GM06990 (cell line): Measurements from ENCODE around the gene VDR.

Experiments
- DNase-seq: peaks from one replicate; pipeline ENCODE4 v3.0.0-alpha.2; 2011; ENCODE audit not compliant: insufficient read length; ENCODE audit errors: extremely low read depth
- H3K27me3 ChIP-seq: replicated peaks from 2 replicates; pipeline ENCODE4 v1.6.0; 2011; ENCODE audit warnings: low read length; ENCODE audit not compliant: control insufficient read depth, insufficient read depth
- H3K36me3 ChIP-seq: 2 replicates; pipeline ENCODE4 v1.5.1; 2011; ENCODE audit warnings: low read length; ENCODE audit not compliant: control insufficient read depth, insufficient read depth
- H3K4me3 ChIP-seq: replicated peaks from 2 replicates; pipeline ENCODE4 v1.5.1; 2011; ENCODE audit warnings: low read depth, mild to moderate bottlenecking, control low read depth, low read length
- TF ChIP-seq, protein P1 (sequence below): IDR thresholded peaks from 2 replicates; pipeline ENCODE4 v1.5.1; 2011; ENCODE audit warnings: low read length, control low read depth, mild to moderate bottlenecking, inconsistent platforms; ENCODE audit not compliant: insufficient read depth, poor library complexity, severe bottlenecking

The VDR gene

DNA sequence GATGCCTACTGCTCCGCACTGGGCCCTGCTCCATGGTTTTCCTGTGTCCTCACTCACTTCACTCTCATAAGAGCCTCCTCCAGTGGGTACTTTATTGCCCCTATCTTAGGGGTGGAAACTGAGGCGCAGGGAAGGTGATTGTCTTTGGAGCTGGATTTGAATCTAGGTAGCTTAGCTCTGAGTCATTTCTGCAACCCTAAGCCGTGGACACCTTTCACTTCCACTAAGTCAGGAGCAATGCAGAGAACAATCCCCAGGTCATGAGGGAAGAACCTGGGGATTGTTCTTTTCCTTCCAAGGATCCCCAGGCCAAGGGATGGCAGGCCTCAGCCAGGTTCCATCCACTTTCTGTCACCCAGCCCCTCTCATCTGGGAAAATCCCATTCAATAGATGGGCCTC, 20.3 kb downstream of the VDR start:
- no peak for DNase-seq
- Histone ChIP-seq H3K36me3 (no peaks in the 10 kb centered on the region), H3K27me3 (no peaks in the 10 kb centered on the region), H3K4me3 (no peak overlapping the region)
- TF ChIP-seq, protein P1, sequence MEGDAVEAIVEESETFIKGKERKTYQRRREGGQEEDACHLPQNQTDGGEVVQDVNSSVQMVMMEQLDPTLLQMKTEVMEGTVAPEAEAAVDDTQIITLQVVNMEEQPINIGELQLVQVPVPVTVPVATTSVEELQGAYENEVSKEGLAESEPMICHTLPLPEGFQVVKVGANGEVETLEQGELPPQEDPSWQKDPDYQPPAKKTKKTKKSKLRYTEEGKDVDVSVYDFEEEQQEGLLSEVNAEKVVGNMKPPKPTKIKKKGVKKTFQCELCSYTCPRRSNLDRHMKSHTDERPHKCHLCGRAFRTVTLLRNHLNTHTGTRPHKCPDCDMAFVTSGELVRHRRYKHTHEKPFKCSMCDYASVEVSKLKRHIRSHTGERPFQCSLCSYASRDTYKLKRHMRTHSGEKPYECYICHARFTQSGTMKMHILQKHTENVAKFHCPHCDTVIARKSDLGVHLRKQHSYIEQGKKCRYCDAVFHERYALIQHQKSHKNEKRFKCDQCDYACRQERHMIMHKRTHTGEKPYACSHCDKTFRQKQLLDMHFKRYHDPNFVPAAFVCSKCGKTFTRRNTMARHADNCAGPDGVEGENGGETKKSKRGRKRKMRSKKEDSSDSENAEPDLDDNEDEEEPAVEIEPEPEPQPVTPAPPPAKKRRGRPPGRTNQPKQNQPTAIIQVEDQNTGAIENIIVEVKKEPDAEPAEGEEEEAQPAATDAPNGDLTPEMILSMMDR: no peak

DNA sequence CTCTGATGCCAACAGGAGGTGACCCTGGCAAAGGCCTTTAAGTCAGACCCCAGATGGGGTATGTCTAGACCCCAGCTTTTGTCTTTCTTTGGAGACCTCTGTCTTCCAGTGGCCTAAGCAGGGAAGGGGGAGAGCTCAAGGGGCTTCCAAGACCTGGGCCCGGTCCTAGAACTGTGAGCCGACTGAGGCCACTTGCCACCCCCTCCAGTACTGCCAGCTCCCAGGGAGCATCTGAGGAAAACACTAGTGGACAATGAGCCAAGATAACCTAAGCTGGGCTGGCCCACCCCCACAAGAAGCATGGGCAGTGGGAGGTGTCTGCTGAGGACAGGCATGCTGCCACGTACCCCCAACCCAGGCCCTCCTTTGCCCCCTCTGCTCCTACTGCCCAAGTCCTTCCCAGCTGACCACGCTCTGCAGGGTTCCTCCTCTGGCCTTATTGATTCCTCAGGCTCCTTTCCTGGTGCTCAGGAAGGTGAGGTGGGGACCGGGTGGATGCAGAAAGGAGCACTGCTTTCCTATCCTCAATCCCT, 21.1 kb downstream of the VDR start:
- Histone ChIP-seq H3K27me3 (no peaks in the 10 kb centered on the region), H3K4me3 (no peak overlapping the region), H3K36me3 (peaks cover under 1% of the 10 kb centered on the region; the same call in 1 of the 2 replicates)
- TF ChIP-seq, protein P1: no peak
- no peak for DNase-seq

DNA sequence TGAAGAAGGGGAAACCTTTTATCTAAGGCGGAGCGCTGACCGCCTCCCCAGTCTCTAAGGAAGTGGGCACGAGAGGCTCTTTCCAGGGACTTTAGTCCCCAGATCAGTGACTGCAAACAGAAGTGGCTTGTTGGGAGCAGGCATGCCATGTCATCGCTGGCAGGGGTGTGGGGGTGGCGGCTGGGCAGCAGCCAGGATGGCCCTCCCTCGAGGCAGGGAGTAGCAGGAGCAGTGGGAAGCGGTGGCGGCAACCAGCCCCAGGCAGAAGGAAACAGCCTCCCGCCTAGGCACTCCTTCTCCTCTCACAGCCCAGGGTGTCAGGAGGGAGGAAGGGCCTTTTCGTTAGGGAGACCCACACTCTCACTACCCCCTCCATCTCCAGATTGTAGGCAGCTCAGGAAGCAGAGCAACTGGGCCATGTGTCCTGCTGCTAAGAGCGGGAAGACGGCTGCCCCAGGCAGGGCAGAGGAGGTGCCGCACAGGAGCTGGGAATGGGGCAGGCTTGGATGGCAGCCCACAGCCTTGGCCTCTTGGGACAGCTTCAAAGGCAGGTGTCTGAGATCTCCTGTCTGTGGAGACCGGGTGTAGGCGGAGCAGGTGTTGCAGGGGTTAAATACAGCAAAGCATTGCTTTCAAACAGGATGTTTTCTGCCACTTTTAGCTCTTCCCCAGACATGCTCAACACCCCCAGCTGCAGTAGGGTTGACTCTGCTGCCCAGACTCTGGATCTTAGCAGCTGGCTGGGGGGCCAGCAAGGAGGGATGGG, 21.8 kb downstream of the VDR start:
- DNase-seq: peak; percentile 70
- TF ChIP-seq, protein P1: no peak
- peak overlapping the region; percentile 53 for H3K4me3 ChIP-seq

DNA sequence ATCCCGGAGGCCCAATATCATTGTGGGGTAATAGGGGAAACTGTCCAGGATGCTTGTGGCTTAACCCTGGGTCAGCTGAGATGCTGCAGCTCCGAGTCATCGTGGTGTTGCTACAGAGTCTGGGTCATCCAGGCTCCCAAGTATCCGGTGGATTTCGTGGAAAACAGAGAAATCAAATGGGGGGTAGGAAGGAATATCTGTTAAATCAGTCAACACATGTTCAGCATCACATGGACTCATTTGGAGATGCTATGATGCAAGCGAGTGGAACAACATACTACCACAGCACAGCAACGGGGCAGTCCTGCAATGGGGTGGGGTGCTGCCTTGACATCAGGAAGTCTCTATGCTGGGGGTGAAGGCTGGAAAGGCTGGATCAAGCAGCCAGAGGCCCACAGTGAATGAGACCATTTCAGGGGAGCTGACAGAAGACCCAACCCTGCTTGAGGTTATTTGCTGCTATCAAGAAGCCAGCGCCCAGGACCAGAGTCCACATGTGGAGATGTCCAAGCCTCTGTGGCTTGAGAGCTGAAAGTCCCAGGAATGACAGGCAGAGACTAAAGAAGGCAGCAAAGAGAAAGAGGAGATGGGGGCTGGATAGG, 22.9 kb downstream of the VDR start:
- no peaks in the 10 kb centered on the region for H3K27me3 ChIP-seq
- DNase-seq: no peak
- peak overlapping the region; percentile 53 for H3K4me3 ChIP-seq
- TF ChIP-seq, protein P1: no peak
- H3K36me3 ChIP-seq: peaks cover 1% of the 10 kb centered on the region

More for the DNA sequence above, 21.8 kb downstream of the VDR start:
- Histone ChIP-seq H3K27me3 (no peaks in the 10 kb centered on the region), H3K36me3 (peaks cover 1% of the 10 kb centered on the region; the same call in 1 of the 2 replicates)

DNA sequence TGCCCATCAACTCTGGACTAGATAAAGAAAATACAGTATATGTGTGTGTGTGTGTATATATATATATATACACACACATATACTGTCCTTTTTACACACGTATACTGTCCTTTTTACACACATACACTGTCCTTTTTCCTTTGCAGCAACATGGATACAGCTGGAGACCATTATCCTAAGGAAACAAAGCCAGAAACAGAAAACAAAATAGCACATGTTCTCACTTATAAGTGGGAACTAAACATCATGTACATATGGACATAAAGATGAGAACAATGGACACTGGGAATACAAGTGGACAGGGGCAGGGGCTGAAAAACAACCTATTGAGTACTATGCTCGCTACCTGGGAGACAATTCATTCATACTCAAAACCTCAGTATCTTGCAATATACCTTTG, 23.7 kb downstream of the VDR start:
- peaks cover 1% of the 10 kb centered on the region for H3K36me3 ChIP-seq
- TF ChIP-seq, protein P1: no peak
- H3K27me3 ChIP-seq: no peaks in the 10 kb centered on the region
- DNase-seq: no peak
- H3K4me3 ChIP-seq: no peak overlapping the region
